Measurements from ENCODE around the gene CLIC5.

Gene CLIC5

GRCh38 chr6:45836438-45836824 lies 179.2 kb downstream of the CLIC5 start:
- no peak for DNase-seq

DNA sequence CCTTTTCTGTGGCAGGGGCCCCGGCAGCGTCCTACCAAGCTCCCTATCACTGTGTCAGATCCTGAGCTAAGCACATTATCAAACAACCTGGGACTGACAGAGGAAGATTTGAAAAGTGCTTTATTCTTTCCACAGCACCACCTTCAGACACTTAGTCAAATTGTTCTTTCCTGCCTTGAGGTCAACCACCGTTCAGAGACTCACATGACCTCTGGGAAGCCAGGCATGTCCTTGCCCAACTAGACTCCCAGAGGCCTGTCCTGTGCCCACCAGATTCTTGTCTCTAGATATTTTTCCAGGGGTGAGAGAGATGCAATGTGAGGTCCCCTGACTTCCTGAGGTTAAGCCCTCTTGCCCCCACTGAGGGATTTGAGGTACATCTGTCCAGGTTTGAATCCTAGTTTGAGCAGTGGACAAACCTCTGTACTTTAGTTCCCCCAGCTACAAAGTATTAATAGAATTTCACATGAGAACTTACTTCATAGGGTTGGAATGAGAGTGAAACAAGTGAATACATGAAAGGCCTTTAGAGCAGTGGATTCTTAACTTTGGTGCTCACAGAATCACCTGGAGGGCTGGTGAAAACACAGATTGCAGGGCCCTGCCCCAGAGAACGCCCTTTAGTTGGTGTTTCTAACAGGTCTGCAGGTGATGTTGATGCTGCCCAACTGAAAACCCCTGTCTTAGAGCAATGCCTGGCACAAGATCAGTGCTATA lies 179.8 kb downstream of the CLIC5 start:
- DNase-seq = no peak

GRCh38 chr6:45832063-45832462 lies 183.6 kb downstream of the CLIC5 start:
- DNase-seq = no peak

Measured in T1000 (cell line).